Ovary (tissue), 9 donors: ENCODE data around the gene STPG3. TPM values are rescaled to one million over a fixed set of nuclear protein-coding genes. Genes with fewer than 3 reads are reported as not detected.

Experiments used
- DNase-seq, 5 donors: peaks; one replicate each; pipeline ENCODE4 v3.0.0-alpha.2; 2019 to 2020
- H3K27ac ChIP-seq, 2 donors: fragments of 200-600 bp; one replicate each; pipeline versions ENCODE4 v1.5.1 to v1.8.0; 2019 to 2022
- H3K27me3 ChIP-seq: fragments of 200-600 bp; one replicate; pipeline ENCODE4 v1.8.0; 2022
- H3K36me3 ChIP-seq: fragments of 200-600 bp; sonication (generic); one replicate; pipeline ENCODE4 v1.5.1; 2019
- H3K4me1 ChIP-seq: one replicate; pipeline ENCODE4 v1.8.1; 2013; ENCODE audit warnings: mild to moderate bottlenecking, moderate library complexity; ENCODE audit not compliant: insufficient read depth
- H3K4me3 ChIP-seq: fragments of 200-600 bp; sonication (generic); one replicate; pipeline ENCODE4 v1.5.1; 2017
- H3K9me3 ChIP-seq, 2 donors: fragments of 200-600 bp in 1 of 2; sonication (generic) in 1 of 2; one replicate each; pipeline versions ENCODE4 v1.5.1 to v1.8.1; 2013 to 2019; ENCODE audit warnings: mild to moderate bottlenecking in 1 of 2, moderate library complexity in 1 of 2
- EP300 ChIP-seq: sonication (generic); formaldehyde crosslinking; IDR thresholded peaks from one replicate; pipeline ENCODE4 v1.6.1; 2017; ENCODE audit warnings: antibody characterized with exemption
- POLR2A ChIP-seq: fragments of 450-650 bp; IDR thresholded peaks from one replicate; pipeline ENCODE4 v1.6.1; 2017; ENCODE audit warnings: antibody characterized with exemption, mild to moderate bottlenecking, moderate library complexity
- WGBS, 3 donors: extraction: QIAGEN DNeasy Blood & Tissue Kit in 1 of 3; methylation state at CpG; one replicate each; pipeline versions ENCODE4 v1.1.5 to v1.1.7; 2013 to 2017; 5-methylcytosine and 5-hydroxymethylcytosine counted together
- intact Hi-C, 4 donors: fragments of 100-400 bp; cut with DNase I; formaldehyde crosslinking; loops; one replicate each; pipeline versions ENCODE4 v1.11.0 to v1.15.1; 2022 to 2023
- polyA plus RNA-seq, 2 donors: library from polyadenylated mRNA; stranded (reverse); fragments of 200-250 nt in 1 of 2; fragments of 350-450 nt in 1 of 2; fragmentation: Illumina TruSeq in 1 of 2; extraction: RNeasy Lipid Tissue Mini Kit (QIAGEN cat#74804) in 1 of 2; gene quantifications; one replicate each; pipeline ENCODE4 v1.2.3, GENCODE V29; 2013 to 2014
- total RNA-seq, 7 donors: library from RNA; depleted of rRNA in 2 of 7; stranded (reverse); fragments of >200 nt in 2 of 7; fragmentation: NEBNext Ultra II Directional in 3 of 7; extraction: Animal tissue kit (Norgen Biotek cat#: 25700) in 3 of 7; gene quantifications; one replicate each; pipeline versions ENCODE4 v1.1.0 to v1.2.4, GENCODE V29; 2016 to 2023
- TF ChIP-seq, protein P1 (sequence below), 3 donors: fragments of 450-650 bp in 2 of 3; fragments of 200-600 bp in 1 of 3; IDR thresholded peaks; one replicate each; pipeline versions ENCODE4 v1.5.1 to v1.8.0; 2016 to 2022; ENCODE audit warnings: antibody characterized with exemption in 3 of 3, mild to moderate bottlenecking in 1 of 3
- donor health status: DM: no; HTN: no; CAD: no; lungs with moderate emphysema.
- donor health status: DM: no; HTN: no; CAD: no.
- donor health status: Bipolar disorder and iron deficiency.
- donor health status: DM: yes; HTN: yes; CAD: no.
- donor health status: DM: no; HTN: no; CAD: no.
- donor health status: DM: yes; HTN: yes; CAD: no.

Gene STPG3
- total and polyA plus RNA-seq, 9 donors = not detected

DNA sequence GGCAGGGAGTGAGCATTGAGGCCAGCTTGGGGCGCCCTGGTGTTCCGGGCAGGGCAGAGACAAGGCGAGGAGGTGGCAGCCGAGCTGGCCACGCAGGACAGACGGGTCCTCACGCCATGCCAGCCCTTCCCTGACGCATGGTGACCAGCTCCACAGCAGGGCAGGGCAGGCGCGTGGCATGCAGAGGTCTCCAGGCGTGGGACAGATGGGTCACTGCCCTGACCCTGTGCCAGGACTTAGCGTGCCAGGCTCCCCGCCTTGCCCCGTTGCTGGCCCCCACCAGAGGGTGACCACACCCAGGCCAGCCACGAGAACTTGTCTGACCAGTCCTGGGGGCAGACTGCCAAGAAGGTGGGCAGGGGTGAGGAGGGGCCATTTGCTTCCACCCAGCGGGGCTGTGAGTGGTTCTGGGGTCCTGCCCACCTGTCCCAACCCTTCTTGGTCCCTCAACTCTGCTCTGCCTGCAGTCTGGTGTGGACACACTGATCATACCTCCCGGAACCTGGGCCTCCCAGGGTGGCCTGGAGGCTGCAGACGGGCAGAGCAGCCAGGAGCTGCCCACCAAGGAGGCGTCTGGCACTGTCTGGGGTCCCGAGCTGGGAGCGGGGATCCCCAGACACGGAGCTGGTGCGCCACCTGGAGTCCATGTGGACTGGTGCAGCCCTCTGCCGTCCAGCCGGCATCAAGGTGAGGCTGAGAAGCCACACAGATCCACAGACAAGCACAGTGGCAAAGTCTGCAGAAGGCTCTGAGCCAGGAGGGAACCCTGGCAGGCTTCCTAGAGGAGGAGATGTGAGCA is 23.8 kb upstream of the STPG3 start, which contains the start of gene RNF224:
Gene RNF224, plus strand, starts transcription at position 449 of the 799 bp plus-strand sequence. CDS start 834 bp downstream, outside the sequence.
- intact Hi-C loops = loop anchor here in 3 of 4 donors (5.0 to 10.0 kb wide), 3 partner anchors 100 to 442 kb away; no protein-coding TSS in a partner anchor
- DNase-seq = peak; percentile 59 to 80 (median 72)
- H3K4me3 ChIP-seq = no peak within 1 kb of the TSS
- no peaks in the 10 kb centered on the region for H3K9me3 ChIP-seq
- no peak within 1 kb of the TSS for H3K27ac ChIP-seq
- H3K4me1 ChIP-seq = peaks cover 6% of the 10 kb centered on the region
- H3K27me3 ChIP-seq = peaks cover 12% of the 10 kb centered on the region
- WGBS, 3 donors = 29 to 35% (median 32%) methylated on average over 25 of the region's 25 CpGs
- TF ChIP-seq, protein P1, sequence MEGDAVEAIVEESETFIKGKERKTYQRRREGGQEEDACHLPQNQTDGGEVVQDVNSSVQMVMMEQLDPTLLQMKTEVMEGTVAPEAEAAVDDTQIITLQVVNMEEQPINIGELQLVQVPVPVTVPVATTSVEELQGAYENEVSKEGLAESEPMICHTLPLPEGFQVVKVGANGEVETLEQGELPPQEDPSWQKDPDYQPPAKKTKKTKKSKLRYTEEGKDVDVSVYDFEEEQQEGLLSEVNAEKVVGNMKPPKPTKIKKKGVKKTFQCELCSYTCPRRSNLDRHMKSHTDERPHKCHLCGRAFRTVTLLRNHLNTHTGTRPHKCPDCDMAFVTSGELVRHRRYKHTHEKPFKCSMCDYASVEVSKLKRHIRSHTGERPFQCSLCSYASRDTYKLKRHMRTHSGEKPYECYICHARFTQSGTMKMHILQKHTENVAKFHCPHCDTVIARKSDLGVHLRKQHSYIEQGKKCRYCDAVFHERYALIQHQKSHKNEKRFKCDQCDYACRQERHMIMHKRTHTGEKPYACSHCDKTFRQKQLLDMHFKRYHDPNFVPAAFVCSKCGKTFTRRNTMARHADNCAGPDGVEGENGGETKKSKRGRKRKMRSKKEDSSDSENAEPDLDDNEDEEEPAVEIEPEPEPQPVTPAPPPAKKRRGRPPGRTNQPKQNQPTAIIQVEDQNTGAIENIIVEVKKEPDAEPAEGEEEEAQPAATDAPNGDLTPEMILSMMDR (IDR thresholded peaks at IDR 0.05) = peak; percentile 35 to 77 (median 63)
- no peak for TF ChIP-seq POLR2A
- no peaks in the 10 kb centered on the region for H3K36me3 ChIP-seq

DNA sequence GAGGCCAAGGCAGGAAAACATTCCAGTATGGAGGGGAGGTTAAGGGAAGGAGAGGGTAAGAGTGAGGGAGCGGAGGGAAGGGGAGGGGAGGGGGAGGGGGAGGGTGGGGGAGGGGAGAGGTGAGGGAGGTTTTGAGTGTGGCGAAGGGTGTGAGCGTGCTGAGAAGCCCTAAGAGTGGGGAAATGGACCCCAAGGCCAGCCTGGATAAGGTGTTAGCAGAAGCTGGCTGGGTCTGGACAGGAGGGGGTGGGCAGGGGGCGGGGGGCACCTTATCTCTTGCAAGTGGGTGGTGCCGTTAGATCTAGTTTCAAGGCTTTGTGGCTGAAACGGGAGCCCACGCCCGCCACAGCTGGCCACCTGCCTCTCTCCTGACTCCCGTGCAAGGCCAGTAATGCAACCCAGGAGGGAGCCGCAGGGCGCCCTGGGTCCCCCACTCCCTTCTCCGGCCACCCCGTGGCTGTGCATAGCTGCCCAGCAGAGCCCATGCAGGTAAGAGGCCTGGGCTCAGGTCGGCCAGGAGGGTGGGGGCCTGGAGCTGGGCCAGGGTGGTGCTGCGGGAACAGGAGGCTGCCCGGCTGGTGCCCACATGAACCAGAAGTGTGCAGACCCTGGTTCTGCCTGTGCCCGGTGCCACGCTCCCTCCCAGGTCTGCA is 23.1 kb upstream of the STPG3 start:
- TF ChIP-seq EP300 = no peak
- TF ChIP-seq POLR2A = no peak
- TF ChIP-seq, protein P1 (IDR thresholded peaks at IDR 0.05) = no peak
- Histone ChIP-seq H3K36me3 (no peaks in the 10 kb centered on the region), H3K4me1 (peaks cover under 1% of the 10 kb centered on the region), H3K9me3 (no peaks in the 10 kb centered on the region), H3K27me3 (peaks cover 12% of the 10 kb centered on the region), H3K27ac (no peak overlapping the region), H3K4me3 (no peak overlapping the region)
- WGBS, 3 donors = 8 to 27% (median 13%) methylated on average over 15 to 18 of the region's 18 CpGs
- no peak for DNase-seq
- intact Hi-C loops = loop anchor here in 3 of 4 donors (5.0 to 10.0 kb wide), 3 partner anchors 101 to 443 kb away; no protein-coding TSS in a partner anchor

DNA sequence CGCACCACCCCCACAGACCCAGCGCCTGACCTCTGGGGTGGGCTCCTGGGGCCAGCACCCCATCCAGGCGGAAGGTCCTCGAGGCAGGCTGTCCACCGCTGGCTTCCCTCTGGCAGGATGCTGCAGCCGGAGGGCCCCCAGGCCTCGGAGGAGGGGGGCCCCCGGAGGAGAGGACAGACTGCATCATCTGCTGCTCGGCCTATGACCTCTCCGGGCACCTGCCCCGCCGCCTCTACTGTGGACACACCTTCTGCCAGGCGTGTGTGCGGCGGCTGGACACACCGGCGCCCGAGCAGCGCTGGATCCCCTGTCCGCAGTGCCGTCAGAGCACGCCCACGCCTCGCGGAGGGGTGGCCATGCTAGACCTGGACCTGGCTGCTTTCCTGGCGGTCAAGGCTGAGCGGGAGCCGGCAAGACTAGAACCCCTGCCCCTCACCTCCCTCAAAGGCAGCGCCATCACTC is 22.5 kb upstream of the STPG3 start:
- Histone ChIP-seq H3K9me3 (no peaks in the 10 kb centered on the region), H3K4me1 (no peaks in the 10 kb centered on the region), H3K27ac (no peak overlapping the region), H3K36me3 (no peaks in the 10 kb centered on the region), H3K27me3 (peaks cover 12% of the 10 kb centered on the region), H3K4me3 (no peak overlapping the region)
- DNase-seq = no peak
- TF ChIP-seq, protein P1 (IDR thresholded peaks at IDR 0.05) = no peak
- TF ChIP-seq POLR2A = no peak
- no peak for TF ChIP-seq EP300
- intact Hi-C loops = loop anchor here in 3 of 4 donors (5.0 to 10.0 kb wide), 3 partner anchors 101 to 444 kb away; no protein-coding TSS in a partner anchor
- WGBS, 3 donors = 11 to 32% (median 16%) methylated on average over 28 to 29 of the region's 29 CpGs
